Central memory CD8-positive, alpha-beta T cell (primary cell): Measurements from ENCODE around the gene RIN1.

Source experiments
- ATAC-seq: fragments of 150-1000 bp; cut with Tn5 transposase; replicated peaks from 2 replicates; pipeline ENCODE4 v1.10.0; 2022; ENCODE audit warnings: mild to moderate bottlenecking, moderate FRiP score, moderate number of reproducible peaks; ENCODE audit not compliant: poor library complexity, severe bottlenecking; ENCODE audit errors: extremely low read depth
- DNase-seq, 2 donors: peaks; one replicate each; pipeline ENCODE4 v3.0.0; 2021; ENCODE audit warnings: low spot score in 2 of 2
- H3K27ac Mint-ChIP-seq: one replicate; pipeline ENCODE4 v1.8.0; 2022; ENCODE audit warnings: low read depth, mild to moderate bottlenecking, moderate library complexity, mixed read lengths
- H3K27me3 Mint-ChIP-seq: one replicate; pipeline ENCODE4 v1.8.0; 2022; ENCODE audit warnings: mixed read lengths
- H3K36me3 Mint-ChIP-seq: one replicate; pipeline ENCODE4 v1.8.0; 2022; ENCODE audit warnings: mild to moderate bottlenecking, moderate library complexity, mixed read lengths; ENCODE audit not compliant: insufficient read depth
- H3K4me1 Mint-ChIP-seq: one replicate; pipeline ENCODE4 v1.8.0; 2022; ENCODE audit warnings: mixed read lengths
- H3K4me3 Mint-ChIP-seq: one replicate; pipeline ENCODE4 v1.8.0; 2022; ENCODE audit warnings: mild to moderate bottlenecking, moderate library complexity, mixed read lengths
- H3K9me3 Mint-ChIP-seq: one replicate; pipeline ENCODE4 v1.8.0; 2022; ENCODE audit warnings: mixed read lengths

RIN1 gene

DNA sequence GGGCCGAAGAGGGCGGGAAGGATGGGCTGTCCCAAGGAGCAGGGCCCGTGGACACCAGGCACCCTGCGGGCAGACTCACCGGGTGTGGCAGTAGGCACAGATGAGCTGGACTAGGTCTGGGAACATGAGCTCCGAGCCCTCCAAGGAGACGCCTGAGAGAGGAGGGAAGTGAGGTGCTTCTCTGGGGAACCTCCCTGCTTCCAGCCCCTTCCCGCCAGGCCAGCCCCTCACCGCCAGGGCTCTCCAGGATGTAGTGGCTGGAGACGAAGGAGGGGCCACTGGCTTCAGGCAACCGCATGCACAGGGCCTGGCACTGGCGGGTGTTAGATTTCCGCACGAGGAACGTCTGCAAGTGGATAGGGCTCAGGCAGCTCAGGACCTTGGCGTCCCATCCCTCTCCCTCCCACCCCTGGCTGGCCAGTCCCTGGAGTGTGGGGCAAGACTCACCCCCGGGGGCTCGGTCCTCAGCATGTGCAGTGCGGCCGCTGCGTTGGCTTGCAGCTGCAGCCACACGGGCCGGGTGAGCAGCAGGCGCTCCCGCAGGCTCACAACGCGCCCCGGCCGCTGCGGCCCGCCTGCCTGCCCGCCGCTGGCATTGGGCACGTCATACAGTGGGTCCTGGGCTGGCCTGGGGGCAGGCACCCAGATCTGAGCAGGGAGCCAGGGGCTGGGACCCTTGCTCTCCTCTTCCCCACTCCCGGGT is 552 bp downstream of the RIN1 start:
- H3K36me3 Mint-ChIP-seq: peaks cover 18% of the 10 kb centered on the region
- H3K4me1 Mint-ChIP-seq: peaks cover 18% of the 10 kb centered on the region
- H3K27ac Mint-ChIP-seq: peak overlapping the region; percentile 80
- H3K9me3 Mint-ChIP-seq: no peaks in the 10 kb centered on the region
- ATAC-seq: no peak
- no peak for DNase-seq
- peak overlapping the region; percentile 69 for H3K4me3 Mint-ChIP-seq
- H3K27me3 Mint-ChIP-seq: no peaks in the 10 kb centered on the region

GRCh38 chr11:66334605-66335442 is 1.4 kb downstream of the RIN1 start:
- no peaks in the 10 kb centered on the region for H3K27me3 Mint-ChIP-seq
- DNase-seq: no peak
- H3K36me3 Mint-ChIP-seq: peaks cover 15% of the 10 kb centered on the region
- no peaks in the 10 kb centered on the region for H3K9me3 Mint-ChIP-seq
- peaks cover 18% of the 10 kb centered on the region for H3K4me1 Mint-ChIP-seq
- no peak overlapping the region for H3K4me3 Mint-ChIP-seq
- ATAC-seq: no peak
- peak overlapping the region; percentile 85 for H3K27ac Mint-ChIP-seq

- Mint-ChIP-seq H3K27ac (peak overlapping the region; percentile 85), H3K4me1 (peaks cover 18% of the 10 kb centered on the region), H3K9me3 (no peaks in the 10 kb centered on the region), H3K36me3 (peaks cover 13% of the 10 kb centered on the region), H3K4me3 (no peak overlapping the region), H3K27me3 (no peaks in the 10 kb centered on the region)
- ATAC-seq (no peak), DNase-seq (no peak)
These were observed 2.2 kb downstream of the RIN1 start for GRCh38 chr11:66333896-66334604.

DNA sequence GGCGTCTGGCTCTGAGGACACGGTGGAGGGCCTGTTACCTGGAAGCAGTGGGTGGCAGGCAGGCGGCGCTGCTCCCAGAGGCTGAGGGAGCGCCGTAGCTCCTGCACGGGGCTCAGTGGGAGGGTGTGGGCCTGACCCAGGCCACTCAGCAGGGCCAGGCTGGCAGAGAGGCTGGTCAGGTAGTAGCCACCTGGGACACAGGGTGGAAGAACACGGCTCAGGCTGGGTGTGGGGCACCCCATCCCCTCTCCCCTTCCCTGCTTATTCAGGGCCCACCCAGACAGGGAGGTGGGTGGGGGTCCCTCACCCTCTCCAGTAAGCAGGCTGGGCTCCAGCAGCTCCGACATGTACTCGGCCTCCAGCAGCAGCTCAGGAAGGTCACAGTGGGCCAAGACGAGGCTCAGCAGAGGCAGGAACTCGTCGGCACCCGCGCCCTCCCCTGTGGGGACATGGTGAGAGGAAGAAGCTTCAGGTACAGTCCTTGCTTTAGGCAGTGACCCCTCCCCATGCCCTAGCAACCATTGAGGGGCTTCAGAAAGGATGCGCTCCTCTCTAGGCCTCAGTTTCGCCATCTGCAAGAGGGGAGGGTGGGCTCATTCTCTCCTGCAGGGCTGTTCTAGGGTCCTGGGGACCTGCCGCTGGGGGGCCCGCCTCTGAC is 2.9 kb downstream of the RIN1 start:
- DNase-seq (no peak), ATAC-seq (no peak)
- peaks cover 22% of the 10 kb centered on the region for H3K4me1 Mint-ChIP-seq
- H3K27ac Mint-ChIP-seq: no peak overlapping the region
- no peaks in the 10 kb centered on the region for H3K27me3 Mint-ChIP-seq
- H3K9me3 Mint-ChIP-seq: no peaks in the 10 kb centered on the region
- no peak overlapping the region for H3K4me3 Mint-ChIP-seq
- H3K36me3 Mint-ChIP-seq: peaks cover 13% of the 10 kb centered on the region

DNA sequence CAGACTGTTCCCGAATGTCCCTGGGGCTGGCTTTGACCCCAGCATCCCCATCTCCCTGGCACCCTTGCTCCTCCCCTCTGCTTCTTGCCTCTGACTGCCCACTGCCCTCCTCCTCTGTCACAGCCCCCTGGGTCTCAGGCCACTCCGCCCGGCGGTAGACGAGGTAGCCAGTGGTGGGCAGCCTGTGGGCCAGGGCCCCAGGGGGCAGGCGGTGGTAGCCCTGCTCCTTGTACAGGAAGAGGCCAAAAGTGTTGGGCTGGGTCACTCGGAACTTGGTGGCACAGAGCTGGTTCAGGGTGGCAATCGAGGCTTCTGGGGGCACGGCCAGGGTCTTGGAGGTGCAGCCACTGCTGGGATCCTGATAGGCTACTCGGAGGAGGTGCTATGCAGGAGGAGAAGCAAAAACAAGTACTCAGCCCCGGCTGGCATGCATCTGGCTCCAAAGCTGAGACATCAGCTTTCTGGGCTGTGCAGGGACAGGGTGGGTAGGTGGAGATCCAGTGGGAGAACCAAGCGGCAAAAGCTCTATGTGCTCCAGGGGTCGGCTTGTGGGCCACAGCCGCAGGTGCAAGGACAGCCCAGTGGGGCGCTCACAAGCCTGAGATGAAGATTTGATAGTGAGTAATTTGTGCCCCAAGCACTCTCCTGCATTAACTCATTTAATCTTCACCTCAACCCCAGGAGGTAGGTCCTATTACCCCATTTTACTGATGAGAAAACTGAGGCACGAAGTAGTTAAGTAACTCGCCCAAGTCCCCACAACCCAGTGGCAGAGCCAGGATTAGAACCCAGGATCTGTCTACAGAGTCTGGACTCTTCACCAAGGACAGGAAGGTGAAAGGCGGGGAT is 3.6 kb downstream of the RIN1 start:
- no peak for DNase-seq
- Mint-ChIP-seq H3K27me3 (no peaks in the 10 kb centered on the region), H3K4me3 (no peak overlapping the region), H3K9me3 (no peaks in the 10 kb centered on the region), H3K27ac (no peak overlapping the region), H3K4me1 (peaks cover 29% of the 10 kb centered on the region), H3K36me3 (peaks cover 17% of the 10 kb centered on the region)
- ATAC-seq: no peak

GRCh38 chr11:66331542-66332370 is 4.5 kb downstream of the RIN1 start:
- Mint-ChIP-seq H3K27me3 (no peaks in the 10 kb centered on the region), H3K4me1 (peaks cover 26% of the 10 kb centered on the region), H3K27ac (no peak overlapping the region), H3K36me3 (peaks cover 13% of the 10 kb centered on the region), H3K9me3 (no peaks in the 10 kb centered on the region), H3K4me3 (no peak overlapping the region)
- DNase-seq (no peak), ATAC-seq (no peak)

GRCh38 chr11:66330931-66331330 is 5.3 kb downstream of the RIN1 start:
- Mint-ChIP-seq H3K4me1 (peaks cover 21% of the 10 kb centered on the region), H3K27me3 (no peaks in the 10 kb centered on the region), H3K36me3 (peaks cover 10% of the 10 kb centered on the region), H3K9me3 (no peaks in the 10 kb centered on the region), H3K27ac (no peak overlapping the region), H3K4me3 (no peak overlapping the region)
- no peak for DNase-seq
- no peak for ATAC-seq

DNA sequence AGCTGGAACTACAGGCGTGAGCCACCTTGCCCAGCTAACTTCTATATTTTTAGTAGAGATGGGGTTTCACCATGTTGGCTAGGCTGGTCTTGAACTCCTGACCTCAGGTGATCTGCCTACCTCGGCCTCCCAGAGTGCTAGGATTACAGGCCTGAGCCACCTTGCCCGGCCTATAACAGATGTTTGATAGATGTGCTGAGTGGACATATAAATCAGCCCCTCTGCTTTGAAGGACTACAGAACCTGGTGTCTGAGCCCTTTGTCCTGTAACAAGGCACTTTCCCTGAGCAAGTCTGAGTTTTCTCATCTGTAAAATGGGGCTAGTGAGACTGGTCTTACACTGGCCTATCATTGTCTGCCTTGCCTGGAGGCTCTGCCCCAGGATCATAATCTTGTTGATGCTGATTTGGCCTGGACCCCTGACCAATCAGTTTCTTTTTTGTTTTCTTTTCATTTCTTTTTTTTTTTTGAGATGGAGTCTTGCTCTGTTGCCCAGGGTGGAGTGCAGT is 7.0 kb downstream of the RIN1 start:
- H3K36me3 Mint-ChIP-seq: peaks cover 9% of the 10 kb centered on the region
- no peaks in the 10 kb centered on the region for H3K9me3 Mint-ChIP-seq
- no peak for DNase-seq
- ATAC-seq: no peak
- no peaks in the 10 kb centered on the region for H3K27me3 Mint-ChIP-seq
- H3K4me3 Mint-ChIP-seq: no peak overlapping the region
- H3K4me1 Mint-ChIP-seq: peaks cover 25% of the 10 kb centered on the region
- peak overlapping the region; percentile 52 for H3K27ac Mint-ChIP-seq

GRCh38 chr11:66328302-66329144 is 7.7 kb downstream of the RIN1 start:
- DNase-seq (peak; percentile 75 to 77), ATAC-seq (peak; percentile 75)
- Mint-ChIP-seq H3K4me3 (peak overlapping the region; percentile 3), H3K9me3 (no peaks in the 10 kb centered on the region), H3K36me3 (peaks cover 9% of the 10 kb centered on the region), H3K27ac (peak overlapping the region; percentile 52), H3K4me1 (peaks cover 25% of the 10 kb centered on the region), H3K27me3 (no peaks in the 10 kb centered on the region)

DNA sequence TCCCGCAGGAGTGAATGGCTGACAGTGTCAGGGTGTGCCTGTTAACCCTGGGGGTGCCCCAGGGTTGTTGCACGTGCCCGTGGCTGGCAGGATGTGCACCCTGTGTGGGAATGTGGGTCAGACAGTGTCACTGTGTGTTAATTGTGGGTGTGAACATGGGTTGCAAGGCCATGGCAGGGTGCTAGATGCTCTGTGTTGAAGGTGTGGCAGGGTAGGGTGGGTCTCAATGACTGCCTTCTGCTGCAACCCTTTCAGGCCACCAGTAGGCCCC is 8.3 kb downstream of the RIN1 start:
- DNase-seq: peak in 1 of 2 donors; percentile 78
- peak overlapping the region; percentile 3 for H3K4me3 Mint-ChIP-seq
- no peaks in the 10 kb centered on the region for H3K27me3 Mint-ChIP-seq
- peaks cover 25% of the 10 kb centered on the region for H3K4me1 Mint-ChIP-seq
- ATAC-seq: peak; percentile 97
- peaks cover 9% of the 10 kb centered on the region for H3K36me3 Mint-ChIP-seq
- peak overlapping the region; percentile 52 for H3K27ac Mint-ChIP-seq
- H3K9me3 Mint-ChIP-seq: no peaks in the 10 kb centered on the region
